ENCODE measurements around the gene RCAN2. TPM values are rescaled to one million over a fixed set of nuclear protein-coding genes. Genes with fewer than 3 reads are reported as not detected.

The RCAN2 gene
- total RNA-seq, 1 donor from 2014 or later, result 0.07 TPM

DNA sequence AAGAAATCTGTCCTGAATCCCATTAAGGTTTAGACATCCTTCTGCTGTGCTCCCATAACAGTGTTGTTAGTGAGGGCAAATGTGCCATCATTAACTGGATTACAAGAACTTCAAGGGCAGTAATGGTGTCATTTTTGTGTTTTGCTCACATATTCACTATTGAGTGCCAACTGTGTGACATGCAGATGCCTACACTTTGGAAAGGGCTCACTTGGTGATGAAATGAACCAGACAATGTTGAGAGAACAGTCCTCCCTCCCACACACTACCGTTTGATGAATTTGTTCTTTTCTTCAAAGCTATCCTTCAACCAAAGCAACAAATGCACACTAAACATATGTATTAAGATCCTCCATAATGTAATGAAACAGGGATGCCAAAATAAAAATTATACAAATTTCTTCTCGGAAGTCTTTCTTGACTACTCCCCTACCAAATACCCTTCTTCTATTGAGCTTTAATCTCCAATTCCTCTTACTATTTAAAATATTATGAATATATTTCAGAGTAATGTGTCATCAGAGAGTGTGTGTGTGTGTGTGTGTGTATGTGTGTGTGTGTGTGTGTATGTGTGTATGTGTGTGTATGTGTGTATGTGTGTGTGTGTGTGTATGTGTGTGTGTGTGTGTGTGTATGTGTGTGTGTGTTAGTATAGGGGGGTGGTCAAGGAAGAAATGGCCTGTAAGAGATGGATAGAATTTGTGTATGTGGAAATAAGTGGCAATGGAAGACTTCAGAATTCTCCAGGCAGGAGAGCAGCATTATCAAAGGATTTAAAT lies 228.1 kb downstream of the RCAN2 start:
- no peak for DNase-seq (ENCODE audit: low read depth, low spot score)

DNA sequence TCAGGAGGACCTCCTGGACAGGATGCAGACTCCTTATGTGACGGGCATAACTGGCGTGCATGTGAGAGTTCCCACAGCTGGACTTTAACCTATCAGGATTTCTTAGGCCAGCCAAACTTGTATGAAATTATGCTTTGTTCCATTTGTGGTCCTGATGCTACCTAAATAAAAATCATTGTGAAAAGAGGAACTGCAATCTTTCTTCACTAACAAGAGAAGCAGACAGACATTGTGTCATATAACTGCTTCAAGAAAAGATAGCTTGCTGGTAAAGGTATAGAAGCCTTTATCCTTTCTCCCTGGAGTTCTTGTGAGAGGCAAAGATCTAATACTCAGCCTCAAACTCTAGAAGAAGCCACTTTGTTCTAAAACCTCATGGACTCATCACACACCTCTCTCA lies 233.0 kb downstream of the RCAN2 start:
- no peak for DNase-seq (ENCODE audit: low read depth, low spot score)

- DNase-seq (ENCODE audit: low read depth, low spot score), result no peak
These were observed 235.7 kb downstream of the RCAN2 start for GRCh38 chr6:46255528-46255927.

GRCh38 chr6:46254946-46255345 lies 236.3 kb downstream of the RCAN2 start:
- DNase-seq (ENCODE audit: low read depth, low spot score), result no peak

DNA sequence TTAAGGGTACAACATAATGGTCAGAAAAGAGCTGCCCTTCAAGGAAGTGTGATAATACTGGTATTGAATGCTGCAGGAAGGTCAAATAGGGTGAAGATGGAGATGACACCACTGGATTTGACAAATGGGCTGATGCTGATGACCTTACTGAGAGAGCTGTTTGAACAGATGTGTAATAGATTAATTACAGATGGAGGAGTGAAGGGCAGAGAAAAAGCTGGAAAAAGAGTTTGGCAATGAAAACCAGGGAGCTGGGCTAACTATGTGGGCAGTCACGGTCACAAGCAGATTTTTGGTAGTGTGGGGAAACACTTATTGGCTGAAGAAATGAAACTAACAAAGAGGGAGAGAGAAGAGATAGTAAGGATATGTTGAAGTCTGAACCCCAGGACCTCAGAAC lies 236.9 kb downstream of the RCAN2 start:
- DNase-seq (ENCODE audit: low read depth, low spot score), result no peak

DNA sequence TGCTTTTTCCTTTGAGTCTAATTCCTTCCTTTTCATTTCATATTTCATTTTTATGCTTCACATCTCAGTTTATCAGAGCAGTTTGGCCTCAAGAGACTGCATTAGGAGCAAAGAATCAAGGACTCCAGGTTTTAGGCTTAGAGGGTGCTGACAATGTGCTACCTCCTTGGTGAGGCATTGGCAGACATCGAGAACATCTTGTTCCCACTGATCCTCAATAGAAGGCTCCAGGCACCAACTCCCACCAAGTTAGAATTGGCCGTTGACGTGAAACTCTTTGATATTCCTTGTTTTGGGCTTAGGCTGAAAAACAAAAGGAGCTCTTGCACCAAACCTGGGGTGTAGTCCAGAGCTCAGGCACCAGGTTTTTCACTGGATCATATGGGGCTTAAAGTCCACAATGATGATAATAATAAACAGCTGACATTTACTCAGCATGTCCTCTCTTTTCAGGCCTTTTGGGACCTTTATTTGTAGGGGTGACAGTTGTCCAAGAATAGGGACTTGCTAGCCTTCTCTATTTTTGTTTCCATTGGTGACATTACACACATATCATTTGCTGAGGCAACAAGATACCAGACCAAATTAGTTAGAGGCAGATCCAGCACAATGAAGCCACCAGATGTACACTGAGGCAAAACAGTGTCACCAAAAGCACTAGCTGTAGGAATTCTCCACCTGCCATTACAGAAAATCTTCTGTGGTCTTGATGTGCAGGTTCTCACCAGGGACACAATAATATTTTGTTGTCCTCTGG lies 239.5 kb downstream of the RCAN2 start:
- no peak for DNase-seq (ENCODE audit: low read depth, low spot score)

DNA sequence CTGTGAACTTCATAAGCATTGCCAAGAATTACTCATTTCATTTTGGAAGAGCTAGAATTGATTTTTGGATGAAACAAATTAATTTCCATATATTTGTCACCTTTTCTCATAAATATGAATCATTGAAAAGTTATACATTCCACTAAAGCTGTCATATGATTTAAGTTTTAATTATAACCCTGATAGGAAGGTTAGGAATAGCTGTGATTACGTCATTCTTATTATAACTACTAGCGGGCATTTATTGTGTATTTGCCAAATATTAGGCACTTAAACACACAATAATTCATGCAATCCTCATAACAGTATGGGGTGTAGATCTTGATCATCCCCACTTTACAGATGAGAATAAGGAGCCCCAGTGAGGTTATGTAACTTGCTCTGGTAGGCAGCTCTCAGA lies 243.1 kb downstream of the RCAN2 start:
- DNase-seq (ENCODE audit: low read depth, low spot score), result no peak

GRCh38 chr6:46246727-46247126 lies 244.5 kb downstream of the RCAN2 start:
- no peak for DNase-seq (ENCODE audit: low read depth, low spot score)

DNA sequence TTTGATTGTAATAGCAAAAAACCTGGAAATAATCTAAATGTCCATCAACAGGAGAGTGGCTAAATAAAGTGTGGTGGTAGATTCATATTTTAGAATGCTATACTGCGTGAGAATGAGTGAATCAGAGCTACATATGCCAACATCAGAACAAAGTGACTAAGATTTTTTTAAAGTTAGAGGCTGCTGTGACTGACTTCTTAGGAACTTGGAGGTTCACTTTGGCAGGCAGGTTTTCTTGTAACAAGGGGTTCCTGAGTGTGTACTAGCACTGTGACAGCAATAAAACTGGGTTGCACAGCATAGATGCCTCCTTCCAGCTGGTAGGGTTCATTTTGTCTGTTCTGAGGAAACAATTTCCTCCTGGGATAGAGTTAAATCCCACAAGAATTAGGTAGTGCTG lies 245.2 kb downstream of the RCAN2 start:
- no peak for DNase-seq (ENCODE audit: low read depth, low spot score)

GRCh38 chr6:46244670-46245069 lies 246.6 kb downstream of the RCAN2 start:
- DNase-seq (ENCODE audit: low read depth, low spot score), result no peak

- no peak for DNase-seq (ENCODE audit: low read depth, low spot score)
These were observed 247.5 kb downstream of the RCAN2 start for GRCh38 chr6:46243754-46244153.

DNA sequence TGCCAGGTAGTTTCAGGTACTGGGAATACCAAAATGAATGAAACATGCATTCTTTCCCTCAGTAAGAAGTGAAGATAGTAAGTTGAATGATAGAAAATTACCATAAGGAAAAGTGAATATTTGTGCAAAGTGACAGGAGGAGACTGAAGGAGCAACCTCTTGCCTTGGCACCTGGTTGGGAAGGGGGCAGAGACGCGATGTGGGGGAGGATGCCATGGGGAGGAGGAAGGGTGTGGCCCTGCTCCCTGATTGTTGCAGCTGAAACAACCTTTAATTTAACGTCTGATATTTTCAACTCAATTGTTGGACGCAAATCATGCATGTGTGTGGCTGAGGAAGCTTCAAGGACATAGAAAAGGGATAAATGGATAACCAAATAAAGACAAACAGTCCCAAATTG lies 248.3 kb downstream of the RCAN2 start:
- no peak for DNase-seq (ENCODE audit: low read depth, low spot score)

DNA sequence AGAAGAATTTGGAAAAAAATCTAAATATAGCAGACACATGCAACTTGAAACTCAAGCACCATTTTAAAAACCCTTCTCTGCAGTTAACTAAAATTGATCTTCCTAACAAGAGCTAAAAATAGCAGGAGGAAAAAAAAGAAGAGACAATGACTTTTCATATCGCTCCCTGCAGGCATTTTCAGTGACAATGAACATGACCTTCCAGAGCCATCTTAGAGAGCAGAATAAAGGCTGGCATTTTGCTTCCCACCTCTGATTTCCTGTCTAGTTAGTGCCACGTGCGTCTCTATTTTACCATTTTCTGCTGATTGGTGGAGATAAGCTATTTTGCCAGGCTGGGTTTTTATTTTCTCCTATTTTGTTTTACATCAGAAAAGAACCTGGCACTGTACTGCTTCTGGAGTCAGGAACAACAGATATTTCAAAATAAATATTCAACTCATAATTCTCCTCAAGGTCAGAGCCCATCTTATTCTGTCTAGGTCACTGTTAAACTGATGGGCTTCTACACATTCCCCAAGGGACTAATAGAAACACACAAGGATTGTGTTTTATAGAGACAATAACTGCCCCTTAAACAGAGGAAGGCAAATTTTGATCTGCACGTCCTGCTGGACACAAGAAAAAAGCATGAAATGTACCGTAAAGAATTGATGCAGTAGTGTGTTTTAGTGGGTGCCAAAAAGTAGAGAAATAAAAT lies 250.2 kb downstream of the RCAN2 start:
- DNase-seq (ENCODE audit: low read depth, low spot score), result no peak

- no peak for DNase-seq (ENCODE audit: low read depth, low spot score)
These were observed 254.5 kb downstream of the RCAN2 start for GRCh38 chr6:46236752-46237151.

- DNase-seq (ENCODE audit: low read depth, low spot score), result no peak
These were observed 256.0 kb downstream of the RCAN2 start for GRCh38 chr6:46235242-46235641.

DNA sequence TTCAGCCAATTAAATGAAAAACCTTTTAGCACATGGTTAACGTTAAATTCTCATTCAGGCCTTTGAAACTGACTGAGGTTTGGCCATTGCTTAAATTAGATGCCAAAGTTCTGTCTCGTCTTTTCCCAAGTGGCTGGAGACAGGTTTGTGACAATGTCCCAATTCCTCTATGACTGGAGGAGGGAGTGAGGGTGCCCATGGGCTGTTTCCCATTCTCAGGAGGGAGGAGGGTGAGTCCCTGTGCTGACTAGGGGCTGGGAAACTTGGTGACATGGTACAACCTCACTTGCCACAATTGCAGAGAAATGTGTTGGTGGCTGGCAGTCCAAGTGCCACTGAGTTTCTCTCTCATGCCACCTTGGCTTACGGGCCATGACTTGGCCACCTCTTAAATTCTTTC lies 256.5 kb downstream of the RCAN2 start:
- DNase-seq (ENCODE audit: low read depth, low spot score), result no peak

DNA sequence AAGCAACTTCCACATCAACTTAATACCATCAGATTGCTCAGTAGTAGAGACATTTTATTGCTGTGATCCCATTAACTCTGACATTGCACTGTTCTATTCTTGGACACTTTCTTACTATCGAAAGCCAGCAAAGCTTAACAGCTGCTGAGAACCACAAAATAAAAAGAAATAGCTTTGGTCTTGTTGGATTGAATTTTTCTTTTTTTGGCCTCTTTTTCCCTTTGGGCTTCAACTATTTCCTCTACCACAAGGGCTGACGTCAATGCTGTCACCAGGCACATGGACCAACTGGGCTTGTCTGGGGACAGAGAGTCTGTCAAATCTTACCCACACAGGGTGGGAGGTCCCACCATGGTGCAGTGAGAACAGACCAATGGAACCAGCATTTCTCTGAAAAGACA lies 257.1 kb downstream of the RCAN2 start:
- DNase-seq (ENCODE audit: low read depth, low spot score), result no peak

DNA sequence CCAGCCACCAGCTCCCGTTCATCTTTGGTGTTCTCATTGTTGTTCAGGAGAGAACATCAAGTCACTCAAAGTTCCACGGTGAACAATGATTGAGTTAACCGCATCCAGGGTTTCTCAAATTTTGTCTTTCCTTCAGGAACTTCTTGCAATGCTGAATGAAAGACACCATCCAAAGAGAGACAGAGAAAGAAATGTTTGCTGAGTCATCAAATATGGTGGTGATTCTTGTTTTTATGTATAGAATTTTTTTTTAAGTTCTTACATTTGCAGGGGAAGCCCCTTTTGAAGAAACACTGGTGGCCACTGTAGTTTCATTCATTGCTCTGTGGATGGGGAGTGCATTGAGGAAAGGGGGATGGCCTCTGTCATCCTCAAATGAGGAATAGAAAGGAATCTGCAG lies 258.1 kb downstream of the RCAN2 start:
- no peak for DNase-seq (ENCODE audit: low read depth, low spot score)

DNA sequence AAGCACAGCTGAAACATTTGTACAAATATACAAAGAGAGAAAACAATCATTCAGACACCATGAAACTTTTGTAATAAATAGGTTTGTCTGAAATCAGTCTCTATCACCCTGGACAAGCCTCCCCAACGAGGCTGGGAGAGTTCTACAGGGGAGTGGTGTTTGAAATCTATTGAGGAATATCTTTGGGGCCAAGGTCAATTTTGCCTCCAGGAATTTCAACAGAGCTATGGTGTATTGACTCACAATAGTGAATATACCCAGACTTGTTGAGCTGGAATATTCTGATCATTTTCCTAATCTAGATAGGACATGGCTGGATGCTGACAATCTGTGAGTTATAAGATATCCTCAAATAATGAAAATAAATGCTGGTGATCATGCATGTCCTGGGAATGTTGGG lies 269.0 kb downstream of the RCAN2 start:
- no peak for DNase-seq (ENCODE audit: low read depth, low spot score)

GRCh38 chr6:46221222-46221793 lies 269.9 kb downstream of the RCAN2 start:
- DNase-seq (ENCODE audit: low read depth, low spot score), result peak; percentile 4

DNA sequence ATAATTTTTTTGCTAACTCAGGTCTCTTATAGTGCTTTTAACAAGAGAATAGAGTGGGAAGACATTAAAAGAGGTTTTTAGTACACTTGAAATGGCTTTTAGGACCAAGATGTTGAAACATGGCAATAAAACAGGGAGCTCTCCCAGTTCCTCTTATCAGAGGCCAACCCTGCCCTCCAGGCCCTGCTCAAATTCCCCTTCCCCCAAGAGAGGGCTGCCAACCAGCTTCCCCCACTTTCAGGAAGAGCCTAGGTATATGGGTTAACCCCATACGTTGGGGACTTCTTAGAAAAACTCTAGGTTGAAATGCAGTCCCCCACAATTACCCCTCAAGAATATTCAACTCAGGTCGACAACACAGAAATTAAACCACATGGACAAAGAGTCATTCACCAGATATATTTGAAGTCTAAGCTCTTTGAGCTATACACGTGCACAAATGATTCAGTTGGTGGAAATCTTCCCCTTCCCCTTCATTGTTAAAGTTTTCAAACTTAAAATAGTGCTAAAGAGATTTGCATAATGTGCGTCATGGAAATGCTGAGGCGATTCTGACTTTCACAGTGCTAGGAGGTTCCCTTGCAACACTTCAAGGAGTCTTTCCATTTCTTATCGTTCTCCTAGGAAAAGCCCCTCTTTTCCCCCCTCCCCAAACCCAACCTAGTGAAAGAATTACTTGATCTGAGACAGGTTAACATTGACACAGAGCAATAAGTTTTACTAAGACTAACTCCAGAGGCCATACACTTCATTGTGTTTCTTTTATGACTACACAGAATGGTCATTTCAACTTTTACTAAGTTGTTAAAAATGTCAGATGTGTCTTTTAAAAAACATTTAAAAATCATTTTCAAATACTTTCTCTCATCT lies 270.7 kb downstream of the RCAN2 start:
- no peak for DNase-seq (ENCODE audit: low read depth, low spot score)
